Measurements from ENCODE around the gene ATP1B1. TPM values are rescaled to one million over a fixed set of nuclear protein-coding genes. Genes with fewer than 3 reads are reported as not detected.
A peak's percentile ranks its signal among the peaks of the same experiment; 100 is the strongest.

Gene ATP1B1
- total and polyA plus RNA-seq, 2 experiments from 2014 or later: 220 to 602 TPM

DNA sequence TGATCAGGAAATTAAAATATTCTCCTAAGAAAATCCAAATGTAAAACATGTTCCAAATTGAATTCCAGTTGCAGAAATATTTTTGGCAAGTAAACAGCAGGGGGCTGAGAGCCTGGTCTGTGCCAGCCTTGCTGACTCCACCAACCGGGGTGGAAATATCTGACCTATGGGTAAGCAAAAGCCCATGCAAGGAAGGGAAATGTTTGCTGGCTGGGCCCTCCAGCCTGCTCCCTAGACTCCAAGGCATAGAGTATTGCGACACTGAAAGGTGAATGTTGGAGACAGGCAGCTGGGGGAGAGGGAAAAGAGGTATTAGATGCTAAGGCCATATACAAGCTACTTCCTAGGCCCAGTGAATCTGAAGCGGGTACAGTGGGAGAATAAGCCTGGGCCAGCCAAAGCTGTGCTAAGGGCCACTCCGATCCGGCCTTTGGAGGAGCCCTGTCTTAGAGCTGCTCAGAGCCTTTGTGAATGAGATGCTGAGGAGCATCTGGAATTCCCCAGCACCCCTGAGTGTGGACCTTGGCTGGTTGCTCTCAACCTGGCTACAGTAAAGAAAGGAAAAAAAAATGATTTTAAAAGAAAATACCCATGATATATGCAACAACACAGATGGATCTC, 24.9 kb upstream of the ATP1B1 start:
- Histone ChIP-seq H3K36me3 (no peaks in the 10 kb centered on the region), H3K4me3 (no peak overlapping the region), H3K27me3 (no peaks in the 10 kb centered on the region), H3K9me3 (ENCODE audit: low read depth) (no peaks in the 10 kb centered on the region), H3K4me1 (ENCODE audit: low read depth) (peaks cover 17% of the 10 kb centered on the region), H3K27ac (no peak overlapping the region)
- TF ChIP-seq, protein P1, sequence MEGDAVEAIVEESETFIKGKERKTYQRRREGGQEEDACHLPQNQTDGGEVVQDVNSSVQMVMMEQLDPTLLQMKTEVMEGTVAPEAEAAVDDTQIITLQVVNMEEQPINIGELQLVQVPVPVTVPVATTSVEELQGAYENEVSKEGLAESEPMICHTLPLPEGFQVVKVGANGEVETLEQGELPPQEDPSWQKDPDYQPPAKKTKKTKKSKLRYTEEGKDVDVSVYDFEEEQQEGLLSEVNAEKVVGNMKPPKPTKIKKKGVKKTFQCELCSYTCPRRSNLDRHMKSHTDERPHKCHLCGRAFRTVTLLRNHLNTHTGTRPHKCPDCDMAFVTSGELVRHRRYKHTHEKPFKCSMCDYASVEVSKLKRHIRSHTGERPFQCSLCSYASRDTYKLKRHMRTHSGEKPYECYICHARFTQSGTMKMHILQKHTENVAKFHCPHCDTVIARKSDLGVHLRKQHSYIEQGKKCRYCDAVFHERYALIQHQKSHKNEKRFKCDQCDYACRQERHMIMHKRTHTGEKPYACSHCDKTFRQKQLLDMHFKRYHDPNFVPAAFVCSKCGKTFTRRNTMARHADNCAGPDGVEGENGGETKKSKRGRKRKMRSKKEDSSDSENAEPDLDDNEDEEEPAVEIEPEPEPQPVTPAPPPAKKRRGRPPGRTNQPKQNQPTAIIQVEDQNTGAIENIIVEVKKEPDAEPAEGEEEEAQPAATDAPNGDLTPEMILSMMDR (IDR thresholded peaks at IDR 0.05; ENCODE audit: low read depth, low read length): no peak
- peak in 1 of 2 donors; percentile 15 for DNase-seq (ENCODE audit: low read depth in 1 of 2, low spot score in 1 of 2)

DNA sequence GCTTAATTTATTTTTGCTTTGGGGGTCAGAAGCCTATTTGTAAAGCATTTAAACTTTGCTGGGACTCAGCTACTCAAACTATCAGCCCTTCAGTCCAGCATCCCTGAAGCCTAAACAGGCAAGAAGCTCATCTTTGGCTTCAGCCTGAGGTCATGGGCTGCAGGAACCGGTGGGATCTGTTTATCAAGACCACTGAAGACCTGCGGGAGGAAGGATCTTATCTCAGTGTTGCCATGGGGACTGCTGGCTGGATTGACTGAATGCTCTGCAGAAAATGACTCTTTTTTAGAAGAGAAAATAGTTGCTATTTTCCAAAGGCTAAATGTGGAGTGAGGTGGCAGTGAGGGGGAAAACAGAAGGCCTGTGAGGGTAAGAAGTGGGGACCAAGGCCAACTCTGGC, 20.6 kb upstream of the ATP1B1 start:
- H3K4me3 ChIP-seq: no peak overlapping the region
- peaks cover 54% of the 10 kb centered on the region for H3K4me1 ChIP-seq (ENCODE audit: low read depth)
- no peak for DNase-seq (ENCODE audit: low read depth in 1 of 2, low spot score in 1 of 2)
- no peaks in the 10 kb centered on the region for H3K36me3 ChIP-seq
- TF ChIP-seq, protein P1 (IDR thresholded peaks at IDR 0.05; ENCODE audit: low read depth, low read length): no peak
- peak overlapping the region; percentile 90 for H3K27ac ChIP-seq
- no peaks in the 10 kb centered on the region for H3K27me3 ChIP-seq
- no peaks in the 10 kb centered on the region for H3K9me3 ChIP-seq (ENCODE audit: low read depth)

DNA sequence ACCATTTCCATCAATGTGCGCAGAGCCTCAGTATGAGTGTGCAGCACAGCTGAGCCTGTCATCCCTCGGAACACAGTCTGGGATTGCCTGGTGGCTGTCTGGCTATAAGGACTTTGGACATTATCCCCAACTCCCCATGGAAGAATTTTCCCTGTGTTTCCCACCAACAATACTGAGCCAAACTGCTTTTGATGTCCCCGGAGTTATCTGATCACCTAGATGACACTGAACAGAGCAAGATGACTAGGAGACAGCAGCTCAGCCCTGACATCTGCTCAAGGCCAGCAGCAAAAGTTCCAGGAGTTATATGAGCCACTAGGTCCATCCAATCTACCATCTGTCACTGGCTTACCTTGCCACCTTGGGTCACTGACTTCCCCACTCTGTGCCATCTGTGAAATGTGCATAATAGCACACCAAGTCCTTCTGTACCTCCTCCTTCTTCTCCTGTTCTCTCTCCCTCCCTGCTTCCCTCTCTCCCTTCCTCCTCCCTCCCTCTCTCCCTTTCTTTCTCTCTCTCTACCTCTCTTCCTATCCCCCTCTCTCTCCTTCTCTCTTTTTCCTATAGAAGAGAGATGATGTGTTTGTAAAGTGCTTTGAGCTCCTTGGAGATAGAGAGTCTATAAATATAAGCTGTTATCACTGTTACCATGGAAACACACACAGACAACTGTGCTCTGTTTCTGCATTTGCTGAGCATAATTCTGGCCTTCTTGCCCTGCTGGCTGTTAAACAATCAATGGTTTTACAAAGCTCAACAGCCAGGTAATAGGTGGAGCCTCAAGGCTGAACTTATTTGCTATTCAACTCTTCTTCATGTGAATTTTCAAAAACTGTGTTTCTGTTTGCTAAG, 19.7 kb upstream of the ATP1B1 start:
- Histone ChIP-seq H3K9me3 (ENCODE audit: low read depth) (no peaks in the 10 kb centered on the region), H3K36me3 (no peaks in the 10 kb centered on the region), H3K4me3 (no peak overlapping the region), H3K27ac (peak overlapping the region; percentile 90), H3K27me3 (no peaks in the 10 kb centered on the region), H3K4me1 (ENCODE audit: low read depth) (peaks cover 57% of the 10 kb centered on the region)
- peak; percentile 78 to 79 for DNase-seq (ENCODE audit: low read depth in 1 of 2, low spot score in 1 of 2)
- TF ChIP-seq, protein P1 (IDR thresholded peaks at IDR 0.05; ENCODE audit: low read depth, low read length): no peak

DNA sequence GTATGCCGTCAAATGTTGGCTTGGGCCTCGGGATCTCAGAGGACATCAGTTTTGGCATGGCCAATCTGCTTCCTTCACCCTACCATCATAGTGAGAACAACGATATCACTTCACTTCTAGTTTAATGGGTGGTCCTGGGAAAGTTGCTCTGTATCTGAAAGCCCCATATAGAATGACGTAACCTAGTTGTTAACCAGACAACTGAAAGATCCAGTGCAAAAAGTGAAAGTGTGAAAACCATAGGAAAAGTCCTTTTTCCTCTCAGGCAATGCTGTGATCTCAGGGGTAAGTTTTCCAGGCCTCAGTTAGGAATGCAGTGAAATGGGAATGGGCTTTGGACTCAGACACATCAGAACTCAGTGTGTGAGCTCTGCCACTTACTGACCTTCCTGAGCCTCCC, 18.6 kb upstream of the ATP1B1 start:
- H3K36me3 ChIP-seq: no peaks in the 10 kb centered on the region
- H3K4me3 ChIP-seq: no peak overlapping the region
- peaks cover 57% of the 10 kb centered on the region for H3K4me1 ChIP-seq (ENCODE audit: low read depth)
- no peaks in the 10 kb centered on the region for H3K9me3 ChIP-seq (ENCODE audit: low read depth)
- DNase-seq (ENCODE audit: low read depth in 1 of 2, low spot score in 1 of 2): no peak
- H3K27ac ChIP-seq: peak overlapping the region; percentile 90
- TF ChIP-seq, protein P1 (IDR thresholded peaks at IDR 0.05; ENCODE audit: low read depth, low read length): no peak
- no peaks in the 10 kb centered on the region for H3K27me3 ChIP-seq

DNA sequence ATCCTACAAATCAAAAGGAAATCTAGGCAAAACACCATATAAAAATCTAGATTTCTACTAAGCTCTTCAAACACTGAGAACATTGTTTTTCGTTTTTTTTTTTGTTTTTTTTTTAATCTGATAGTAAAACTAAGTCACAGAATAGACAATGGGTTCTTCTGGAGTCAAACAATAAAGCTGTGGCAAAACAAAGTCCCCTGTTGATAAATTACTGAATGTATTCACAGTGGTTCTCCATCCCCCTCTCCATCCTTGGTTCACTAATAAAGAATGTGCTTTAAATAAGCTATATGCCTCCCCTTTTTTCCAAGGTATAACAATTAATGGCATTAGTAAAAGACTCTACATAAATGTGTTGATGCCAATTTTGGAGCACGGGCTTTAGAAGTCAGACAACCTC, 16.7 kb upstream of the ATP1B1 start:
- Histone ChIP-seq H3K36me3 (no peaks in the 10 kb centered on the region), H3K27me3 (no peaks in the 10 kb centered on the region), H3K4me1 (ENCODE audit: low read depth) (peaks cover 57% of the 10 kb centered on the region), H3K27ac (no peak overlapping the region), H3K4me3 (no peak overlapping the region), H3K9me3 (ENCODE audit: low read depth) (no peaks in the 10 kb centered on the region)
- DNase-seq (ENCODE audit: low read depth in 1 of 2, low spot score in 1 of 2): no peak
- TF ChIP-seq, protein P1 (IDR thresholded peaks at IDR 0.05; ENCODE audit: low read depth, low read length): no peak
